HepG2 (cell line): ENCODE results near the gene C1R. TPM values are rescaled to one million over a fixed set of nuclear protein-coding genes. Genes with fewer than 3 reads are reported as not detected.
A peak's percentile ranks its signal among the peaks of the same experiment; 100 is the strongest.

Experiments
- GATA4 ChIP-seq: sonication (generic); IDR thresholded peaks from 2 replicates; pipeline ENCODE4 v1.6.1; 2016; ENCODE audit warnings: antibody characterized with exemption, low read depth, borderline replicate concordance
- IRF2 ChIP-seq: IDR thresholded peaks from 2 replicates; pipeline ENCODE4 v1.6.1; 2018; ENCODE audit warnings: missing genetic modification reagents, missing compliant biosample characterization
- KAT8 ChIP-seq: IDR thresholded peaks from 2 replicates; pipeline ENCODE4 v1.6.1; 2016; ENCODE audit warnings: missing genetic modification reagents, missing compliant biosample characterization
- MXI1 ChIP-seq: IDR thresholded peaks from 3 replicates; pipeline ENCODE4 v1.6.1; 2012; ENCODE audit warnings: low read depth, low read length, inconsistent platforms, borderline replicate concordance
- MYPOP ChIP-seq: sonication (generic); formaldehyde crosslinking; IDR thresholded peaks from 2 replicates; pipeline ENCODE4 v1.8.1; 2023; ENCODE audit warnings: mild to moderate bottlenecking, moderate library complexity, missing genetic modification reagents
- MZF1 ChIP-seq: sonication (generic); formaldehyde crosslinking; IDR thresholded peaks from 2 replicates; pipeline ENCODE4 v1.8.1; 2023; ENCODE audit warnings: mild to moderate bottlenecking, missing genetic modification reagents, borderline replicate concordance
- RFX1 ChIP-seq: fragments of 450-650 bp; IDR thresholded peaks from 2 replicates; pipeline ENCODE4 v1.6.1; 2017
- SIX4 ChIP-seq: sonication (generic); formaldehyde crosslinking; IDR thresholded peaks from 2 replicates; pipeline ENCODE4 v1.4.0; 2020; ENCODE audit warnings: missing genetic modification reagents
- SP1 ChIP-seq, 2 experiments: fragments of 450-650 bp in 1 of 2; sonication (generic) in 1 of 2; formaldehyde crosslinking in 1 of 2; IDR thresholded peaks; 2 replicates each; pipeline versions ENCODE4 v1.4.0 to v1.6.1; 2016 to 2020; ENCODE audit warnings: missing genetic modification reagents in 1 of 2
- SUZ12 ChIP-seq: fragments of 150-350 bp; IDR thresholded peaks from 2 replicates; pipeline ENCODE4 v1.6.1; 2014; ENCODE audit warnings: low read depth, low read length
- YEATS4 ChIP-seq: sonication (generic); formaldehyde crosslinking; IDR thresholded peaks from 2 replicates; pipeline ENCODE4 v1.4.0; 2020; ENCODE audit warnings: missing genetic modification reagents, borderline replicate concordance
- ZFYVE20 ChIP-seq: sonication (generic); formaldehyde crosslinking; IDR thresholded peaks from 2 replicates; pipeline ENCODE4 v1.8.0; 2023; ENCODE audit warnings: low read depth, mild to moderate bottlenecking, moderate library complexity, missing genetic modification reagents, borderline replicate concordance
- ZNF260 ChIP-seq: sonication (generic); formaldehyde crosslinking; IDR thresholded peaks from 2 replicates; pipeline ENCODE4 v1.4.0; 2020; ENCODE audit warnings: missing genetic modification reagents, low read depth, mild to moderate bottlenecking, borderline replicate concordance
- ZNF350 ChIP-seq: sonication (generic); formaldehyde crosslinking; IDR thresholded peaks from 2 replicates; pipeline ENCODE4 v1.4.0; 2020; ENCODE audit warnings: mild to moderate bottlenecking, low read depth, missing genetic modification reagents, borderline replicate concordance
- ZNF362 ChIP-seq: sonication (generic); formaldehyde crosslinking; IDR thresholded peaks from 2 replicates; pipeline ENCODE4 v1.4.0; 2020; ENCODE audit warnings: missing genetic modification reagents, mild to moderate bottlenecking, borderline replicate concordance
- ZNF550 ChIP-seq: sonication (generic); formaldehyde crosslinking; IDR thresholded peaks from 2 replicates; pipeline ENCODE4 v1.4.0; 2020; ENCODE audit warnings: mild to moderate bottlenecking, missing genetic modification reagents, borderline replicate concordance
- ZNF558 ChIP-seq: sonication (generic); formaldehyde crosslinking; IDR thresholded peaks from 2 replicates; pipeline ENCODE4 v1.9.0; 2022; ENCODE audit warnings: mild to moderate bottlenecking, missing genetic modification reagents, borderline replicate concordance
- ZSCAN20 ChIP-seq: sonication (generic); formaldehyde crosslinking; IDR thresholded peaks from 2 replicates; pipeline ENCODE4 v1.4.0; 2020; ENCODE audit warnings: missing genetic modification reagents, mild to moderate bottlenecking, borderline replicate concordance
- polyA plus RNA-seq, 8 experiments: library from polyadenylated mRNA; depleted of rRNA in 3 of 8; stranded (reverse) in 7 of 8; unstranded in 1 of 8; fragments of >200 nt; fragmentation: Illumina TruSeq in 4 of 8; extraction: Trizol in 4 of 8; gene quantifications; 2 replicates each; pipeline versions ENCODE4 v1.2.1 to v1.2.3, GENCODE V29; 2011 to 2016; ENCODE audit warnings: low read depth in 4 of 8, missing spikeins in 1 of 8, mixed read lengths in 1 of 8; ENCODE audit not compliant: insufficient read depth in 1 of 8
- total RNA-seq, 5 experiments: library from RNA; depleted of rRNA; stranded (reverse); fragments of >200 nt; fragmentation: Illumina TruSeq; extraction: Trizol; gene quantifications; 2 replicates each; pipeline ENCODE4 v1.2.3, GENCODE V29; 2016; ENCODE audit warnings: low read depth in 1 of 5
- TF ChIP-seq, protein P1 (sequence below): sonication (generic); formaldehyde crosslinking; IDR thresholded peaks from 2 replicates; pipeline ENCODE4 v1.5.1; 2020; ENCODE audit warnings: missing genetic modification reagents, mild to moderate bottlenecking, borderline replicate concordance
- TF ChIP-seq, protein P2 (sequence below): sonication (generic); formaldehyde crosslinking; IDR thresholded peaks from 2 replicates; pipeline ENCODE4 v1.5.1; 2020; ENCODE audit warnings: mild to moderate bottlenecking, missing genetic modification reagents, borderline replicate concordance

C1R gene
- total and polyA plus RNA-seq, 2 of the 13 experiments (the other 11 are each of a cell fraction or from before 2014, with no cell fraction given) = 3.5 to 6.5 TPM

- TF ChIP-seq IRF2 (CRISPR knock-in tag) (0 out of 2 replicates have a peak, but pooled peaks have one; percentile 10), SUZ12 (no peak), ZNF260 (CRISPR knock-in tag) (0 out of 2 replicates have a peak, but pooled peaks have one; percentile 40), ZNF362 (CRISPR knock-in tag) (no peak), ZNF558 (peak; percentile 48; the same call in 1 of the 2 replicates), MYPOP (CRISPR knock-in tag) (peak; percentile 57; the same call in 1 of the 2 replicates), SIX4 (CRISPR knock-in tag) (no peak), MZF1 (no peak), ZSCAN20 (CRISPR knock-in tag) (no peak), ZNF550 (CRISPR knock-in tag) (no peak), RFX1 (no peak), MXI1 (no peak), GATA4 (no peak), YEATS4 (CRISPR knock-in tag) (peak; percentile 77), ZFYVE20 (CRISPR knock-in tag) (no peak), KAT8 (CRISPR knock-in tag) (peak; percentile 62; the same call in 1 of the 2 replicates), ZNF350 (CRISPR knock-in tag) (peak; percentile 74; the same call in 1 of the 2 replicates), SP1 (IDR thresholded peaks at IDR 0.05) (no peak), SP1 (CRISPR knock-in tag; IDR thresholded peaks at IDR 0.05) (no peak)
- TF ChIP-seq, protein P1, sequence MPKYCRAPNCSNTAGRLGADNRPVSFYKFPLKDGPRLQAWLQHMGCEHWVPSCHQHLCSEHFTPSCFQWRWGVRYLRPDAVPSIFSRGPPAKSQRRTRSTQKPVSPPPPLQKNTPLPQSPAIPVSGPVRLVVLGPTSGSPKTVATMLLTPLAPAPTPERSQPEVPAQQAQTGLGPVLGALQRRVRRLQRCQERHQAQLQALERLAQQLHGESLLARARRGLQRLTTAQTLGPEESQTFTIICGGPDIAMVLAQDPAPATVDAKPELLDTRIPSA (CRISPR knock-in tag) = no peak
- TF ChIP-seq, protein P2, sequence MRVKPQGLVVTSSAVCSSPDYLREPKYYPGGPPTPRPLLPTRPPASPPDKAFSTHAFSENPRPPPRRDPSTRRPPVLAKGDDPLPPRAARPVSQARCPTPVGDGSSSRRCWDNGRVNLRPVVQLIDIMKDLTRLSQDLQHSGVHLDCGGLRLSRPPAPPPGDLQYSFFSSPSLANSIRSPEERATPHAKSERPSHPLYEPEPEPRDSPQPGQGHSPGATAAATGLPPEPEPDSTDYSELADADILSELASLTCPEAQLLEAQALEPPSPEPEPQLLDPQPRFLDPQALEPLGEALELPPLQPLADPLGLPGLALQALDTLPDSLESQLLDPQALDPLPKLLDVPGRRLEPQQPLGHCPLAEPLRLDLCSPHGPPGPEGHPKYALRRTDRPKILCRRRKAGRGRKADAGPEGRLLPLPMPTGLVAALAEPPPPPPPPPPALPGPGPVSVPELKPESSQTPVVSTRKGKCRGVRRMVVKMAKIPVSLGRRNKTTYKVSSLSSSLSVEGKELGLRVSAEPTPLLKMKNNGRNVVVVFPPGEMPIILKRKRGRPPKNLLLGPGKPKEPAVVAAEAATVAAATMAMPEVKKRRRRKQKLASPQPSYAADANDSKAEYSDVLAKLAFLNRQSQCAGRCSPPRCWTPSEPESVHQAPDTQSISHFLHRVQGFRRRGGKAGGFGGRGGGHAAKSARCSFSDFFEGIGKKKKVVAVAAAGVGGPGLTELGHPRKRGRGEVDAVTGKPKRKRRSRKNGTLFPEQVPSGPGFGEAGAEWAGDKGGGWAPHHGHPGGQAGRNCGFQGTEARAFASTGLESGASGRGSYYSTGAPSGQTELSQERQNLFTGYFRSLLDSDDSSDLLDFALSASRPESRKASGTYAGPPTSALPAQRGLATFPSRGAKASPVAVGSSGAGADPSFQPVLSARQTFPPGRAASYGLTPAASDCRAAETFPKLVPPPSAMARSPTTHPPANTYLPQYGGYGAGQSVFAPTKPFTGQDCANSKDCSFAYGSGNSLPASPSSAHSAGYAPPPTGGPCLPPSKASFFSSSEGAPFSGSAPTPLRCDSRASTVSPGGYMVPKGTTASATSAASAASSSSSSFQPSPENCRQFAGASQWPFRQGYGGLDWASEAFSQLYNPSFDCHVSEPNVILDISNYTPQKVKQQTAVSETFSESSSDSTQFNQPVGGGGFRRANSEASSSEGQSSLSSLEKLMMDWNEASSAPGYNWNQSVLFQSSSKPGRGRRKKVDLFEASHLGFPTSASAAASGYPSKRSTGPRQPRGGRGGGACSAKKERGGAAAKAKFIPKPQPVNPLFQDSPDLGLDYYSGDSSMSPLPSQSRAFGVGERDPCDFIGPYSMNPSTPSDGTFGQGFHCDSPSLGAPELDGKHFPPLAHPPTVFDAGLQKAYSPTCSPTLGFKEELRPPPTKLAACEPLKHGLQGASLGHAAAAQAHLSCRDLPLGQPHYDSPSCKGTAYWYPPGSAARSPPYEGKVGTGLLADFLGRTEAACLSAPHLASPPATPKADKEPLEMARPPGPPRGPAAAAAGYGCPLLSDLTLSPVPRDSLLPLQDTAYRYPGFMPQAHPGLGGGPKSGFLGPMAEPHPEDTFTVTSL (CRISPR knock-in tag) = 0 out of 2 replicates have a peak, but pooled peaks have one; percentile 10
These were observed 16.0 kb upstream of the C1R start (continued) for GRCh38 chr12:7108003-7108795.
